Thoracic aorta (tissue), 2 donors: ENCODE measurements around the gene DPAGT1. TPM values are rescaled to one million over a fixed set of nuclear protein-coding genes. Genes with fewer than 3 reads are reported as not detected.

Experiments used
- ATAC-seq: fragments of 150-250 bp; one replicate; pipeline ENCODE4 v1.8.0; 2017; ENCODE audit warnings: low read depth; ENCODE audit not compliant: insufficient number of reproducible peaks, low FRiP score
- DNase-seq: peaks from one replicate; pipeline ENCODE4 v3.0.0-alpha.2; 2020; ENCODE audit warnings: low spot score
- H3K27ac ChIP-seq, 2 donors: fragments of 200-600 bp; sonication (generic); 1 replicate in 1 of 2; 2 replicates in 1 of 2; pipeline ENCODE4 v1.5.1; 2016; ENCODE audit warnings: mild to moderate bottlenecking in 2 of 2, moderate library complexity in 2 of 2
- H3K27me3 ChIP-seq: fragments of 200-600 bp; sonication (generic); replicated peaks from 2 replicates; pipeline ENCODE4 v1.6.0; 2016; ENCODE audit warnings: mild to moderate bottlenecking; ENCODE audit not compliant: insufficient read depth
- H3K36me3 ChIP-seq: fragments of 200-600 bp; sonication (generic); one replicate; pipeline ENCODE4 v1.5.1; 2016
- H3K4me1 ChIP-seq, 2 donors: fragments of 200-600 bp; sonication (generic); 1 replicate in 1 of 2; 2 replicates in 1 of 2; pipeline versions ENCODE4 v1.5.1 to v1.6.0; 2016; ENCODE audit warnings: low read depth in 2 of 2, mild to moderate bottlenecking in 1 of 2; ENCODE audit not compliant: control insufficient read depth in 1 of 2
- H3K4me3 ChIP-seq: fragments of 200-600 bp; sonication (generic); 2 replicates; pipeline ENCODE4 v1.5.1; 2016; ENCODE audit warnings: mild to moderate bottlenecking
- H3K9me3 ChIP-seq: fragments of 200-600 bp; sonication (generic); 2 replicates; pipeline ENCODE4 v1.5.1; 2016
- CTCF ChIP-seq: fragments of 200-600 bp; sonication (generic); IDR thresholded peaks from one replicate; pipeline ENCODE4 v1.5.1; 2019; ENCODE audit warnings: antibody characterized with exemption
- total RNA-seq, 2 donors: library from RNA; depleted of rRNA; stranded (reverse); fragments of >200 nt; gene quantifications; one replicate each; pipeline versions ENCODE4 v1.1.0 to v1.2.3, GENCODE V29; 2016

DPAGT1 gene
- total RNA-seq, 2 donors from 2014 or later = 21.4 to 44.3 TPM

- peak overlapping the region; percentile 44 for H3K4me3 ChIP-seq
- no peaks in the 10 kb centered on the region for H3K9me3 ChIP-seq
- H3K27me3 ChIP-seq = no peaks in the 10 kb centered on the region
- peaks cover 0 to 2% of the 10 kb centered on the region in 2 donors for H3K4me1 ChIP-seq
- no peak for ATAC-seq
- peak overlapping the region in 1 of 2 donors; percentile 65 for H3K27ac ChIP-seq
- TF ChIP-seq CTCF = no peak
- no peak for DNase-seq
- peaks cover 32% of the 10 kb centered on the region for H3K36me3 ChIP-seq
Observed at GRCh38 chr11:119115484-119116234, 14.0 kb upstream of the DPAGT1 start.

DNA sequence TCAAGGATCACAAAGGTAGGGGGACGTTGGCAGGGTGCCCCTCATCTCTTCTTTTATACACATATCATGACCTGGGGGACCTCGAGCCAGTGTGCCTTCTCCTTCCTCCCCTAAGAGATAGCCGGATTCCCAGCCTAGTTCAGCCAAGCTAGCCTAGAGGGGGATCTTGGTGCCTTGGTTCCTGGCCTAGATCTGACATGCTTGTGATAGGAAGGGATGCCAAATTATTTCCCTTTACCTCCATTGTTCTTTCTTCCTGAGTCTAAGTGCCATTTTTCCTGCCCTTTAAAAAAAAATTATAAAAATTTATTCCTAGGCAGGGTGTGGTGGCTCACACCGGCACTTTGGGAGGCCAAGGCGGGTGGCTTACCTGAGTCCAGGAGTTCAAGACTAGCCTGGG is 12.7 kb upstream of the DPAGT1 start:
- H3K9me3 ChIP-seq = no peaks in the 10 kb centered on the region
- H3K4me3 ChIP-seq = no peak overlapping the region
- ATAC-seq (no peak), DNase-seq (no peak)
- no peak for TF ChIP-seq CTCF
- H3K27ac ChIP-seq = no peak overlapping the region
- peaks cover 33% of the 10 kb centered on the region for H3K36me3 ChIP-seq
- H3K27me3 ChIP-seq = no peaks in the 10 kb centered on the region
- peaks cover under 1 to 11% of the 10 kb centered on the region in 2 donors for H3K4me1 ChIP-seq

DNA sequence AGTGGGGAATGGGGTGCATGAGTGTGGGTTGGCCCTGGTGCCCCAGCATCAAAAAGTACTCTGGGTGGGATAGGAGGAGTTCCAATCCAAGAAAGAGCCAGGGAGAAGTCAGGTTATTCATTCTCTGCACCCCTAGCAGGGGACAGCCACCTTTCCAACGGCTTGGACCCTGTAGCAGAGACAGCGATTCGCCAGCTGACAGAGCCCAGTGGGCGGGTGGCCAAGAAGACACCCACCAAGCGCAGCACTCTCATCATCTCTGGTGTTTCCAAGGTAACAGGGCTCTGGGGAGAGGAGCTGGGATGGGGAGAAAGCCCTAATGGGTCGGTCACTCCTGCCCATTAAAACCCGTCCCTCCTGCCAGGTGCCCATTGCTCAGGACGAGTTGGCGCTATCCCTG is 12.1 kb upstream of the DPAGT1 start:
- Histone ChIP-seq H3K36me3 (peaks cover 33% of the 10 kb centered on the region), H3K9me3 (no peaks in the 10 kb centered on the region), H3K27ac (no peak overlapping the region), H3K4me1 (peaks cover 7 to 17% of the 10 kb centered on the region in 2 donors), H3K4me3 (no peak overlapping the region), H3K27me3 (no peaks in the 10 kb centered on the region)
- no peak for TF ChIP-seq CTCF
- DNase-seq (no peak), ATAC-seq (no peak)

GRCh38 chr11:119112314-119113020 is 10.8 kb upstream of the DPAGT1 start:
- Histone ChIP-seq H3K27ac (no peak overlapping the region), H3K4me1 (peaks cover 7 to 27% of the 10 kb centered on the region in 2 donors), H3K27me3 (no peaks in the 10 kb centered on the region), H3K36me3 (peaks cover 33% of the 10 kb centered on the region), H3K4me3 (no peak overlapping the region), H3K9me3 (no peaks in the 10 kb centered on the region)
- ATAC-seq = no peak
- TF ChIP-seq CTCF = no peak
- DNase-seq = no peak

DNA sequence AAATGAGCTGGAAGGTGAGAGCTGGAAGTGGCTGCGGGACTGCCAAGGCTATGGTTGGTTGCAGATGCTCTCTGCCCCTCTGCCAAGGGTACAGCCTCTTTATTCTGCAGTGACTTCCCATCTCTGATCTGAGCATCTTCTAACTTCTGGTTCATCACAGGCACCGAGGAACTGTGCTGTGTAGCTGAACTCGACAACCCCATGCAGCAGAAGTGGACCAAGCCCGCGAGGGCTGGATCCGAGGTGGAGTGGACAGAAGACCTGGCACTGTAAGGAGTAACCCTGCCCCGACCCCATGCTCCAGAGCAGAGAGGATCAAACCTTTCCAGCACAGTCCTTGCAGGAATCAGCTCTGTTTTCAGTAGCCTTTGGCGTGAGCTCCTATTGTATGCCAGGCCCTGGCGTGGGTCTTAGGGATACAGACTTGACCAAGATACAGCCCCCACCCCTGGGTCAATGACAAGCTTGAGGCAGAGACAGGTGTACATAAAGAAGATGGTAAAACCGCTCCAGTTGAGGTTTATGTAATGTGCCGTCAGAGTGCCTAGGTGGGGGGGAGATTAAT is 9.8 kb upstream of the DPAGT1 start:
- no peak overlapping the region for H3K27ac ChIP-seq
- H3K27me3 ChIP-seq = no peaks in the 10 kb centered on the region
- TF ChIP-seq CTCF = no peak
- H3K9me3 ChIP-seq = no peaks in the 10 kb centered on the region
- peaks cover 7 to 31% of the 10 kb centered on the region in 2 donors for H3K4me1 ChIP-seq
- no peak overlapping the region for H3K4me3 ChIP-seq
- DNase-seq (no peak), ATAC-seq (no peak)
- peaks cover 28% of the 10 kb centered on the region for H3K36me3 ChIP-seq
